ENCODE measurements around the gene ABR.

The ABR gene

DNA sequence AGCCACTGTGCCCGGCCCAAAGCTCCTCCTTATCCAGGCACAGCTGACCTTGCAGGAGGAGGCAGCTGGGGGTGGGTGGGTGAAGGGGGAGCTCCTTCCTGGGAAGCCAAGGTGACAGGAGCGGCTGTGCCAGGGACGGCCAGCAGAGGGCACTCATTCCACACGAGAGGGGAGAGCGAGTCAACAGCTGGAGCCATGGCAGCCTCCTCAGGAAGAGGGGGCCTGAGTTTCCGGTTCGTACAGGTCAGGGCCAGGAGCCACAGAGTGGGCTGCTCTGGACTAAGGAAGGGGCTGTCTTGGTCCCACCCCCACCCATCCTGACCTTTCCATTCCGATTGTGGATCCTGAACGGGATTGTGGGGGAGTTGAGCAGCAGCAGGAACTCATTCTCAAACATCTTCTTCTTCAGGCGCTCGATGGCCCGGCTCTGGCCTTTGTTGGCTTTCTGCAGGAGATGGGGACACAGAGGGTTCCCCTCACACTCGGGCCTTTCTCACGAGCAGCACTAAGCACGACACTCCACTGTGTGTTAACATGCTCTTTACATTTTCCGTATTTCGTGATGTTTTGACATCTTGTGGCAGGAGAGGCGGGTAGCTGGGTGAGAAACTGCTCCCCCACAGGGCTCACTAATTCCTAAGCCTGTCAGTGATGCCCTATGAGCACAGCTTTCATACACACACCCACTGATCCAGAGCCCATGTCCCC is 121.2 kb downstream of the ABR start:
- H3K4me3 ChIP-seq (ENCODE audit: low read depth, low read length): no peak overlapping the region
- peak; percentile 64 for TF ChIP-seq CTCF (IDR thresholded peaks at IDR 0.05; ENCODE audit: borderline replicate concordance, insufficient read depth, low read depth, low read length)

GRCh38 chr17:1056761-1057160 is 123.0 kb downstream of the ABR start:
- no peak overlapping the region for H3K4me3 ChIP-seq (ENCODE audit: low read depth, low read length)
- no peak for TF ChIP-seq CTCF (IDR thresholded peaks at IDR 0.05; ENCODE audit: borderline replicate concordance, insufficient read depth, low read depth, low read length)

- no peak overlapping the region for H3K4me3 ChIP-seq (ENCODE audit: low read depth, low read length)
- peak; percentile 61 for TF ChIP-seq CTCF (IDR thresholded peaks at IDR 0.05; ENCODE audit: borderline replicate concordance, insufficient read depth, low read depth, low read length)
Observed at GRCh38 chr17:1055751-1056645, 123.8 kb downstream of the ABR start.

- no peak for TF ChIP-seq CTCF (IDR thresholded peaks at IDR 0.05; ENCODE audit: borderline replicate concordance, insufficient read depth, low read depth, low read length)
- H3K4me3 ChIP-seq (ENCODE audit: low read depth, low read length): no peak overlapping the region
Observed at GRCh38 chr17:1055231-1055630, 124.5 kb downstream of the ABR start.

DNA sequence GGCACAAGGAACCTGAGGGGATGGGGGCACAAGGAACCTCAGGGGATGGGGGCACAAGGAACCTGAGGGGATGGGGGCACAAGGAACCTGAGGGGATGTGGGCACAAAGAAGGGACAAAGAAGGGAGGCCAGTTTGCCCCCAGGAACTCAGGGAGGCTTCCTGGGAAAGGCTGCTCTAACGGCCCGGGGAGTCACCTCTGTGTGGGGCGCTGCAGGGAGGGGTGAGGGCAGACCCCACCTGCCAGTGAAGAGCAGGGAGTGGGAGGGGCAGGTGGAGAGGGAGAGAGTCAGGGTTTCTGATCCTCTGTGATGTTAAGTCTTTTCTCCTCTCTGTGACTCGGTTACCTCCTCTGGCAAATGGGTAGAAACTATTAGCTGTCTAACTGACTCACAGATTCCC is 125.1 kb downstream of the ABR start:
- no peak for TF ChIP-seq CTCF (IDR thresholded peaks at IDR 0.05; ENCODE audit: borderline replicate concordance, insufficient read depth, low read depth, low read length)
- no peak overlapping the region for H3K4me3 ChIP-seq (ENCODE audit: low read depth, low read length)

- TF ChIP-seq CTCF (IDR thresholded peaks at IDR 0.05; ENCODE audit: borderline replicate concordance, insufficient read depth, low read depth, low read length): no peak
- no peak overlapping the region for H3K4me3 ChIP-seq (ENCODE audit: low read depth, low read length)
Observed at GRCh38 chr17:1053661-1054360, 126.0 kb downstream of the ABR start.

All from GM12875 (cell line).